Neural cell (in vitro differentiated cells): ENCODE measurements around the gene PCYT1B.

Experiments
- EP300 ChIP-seq: fragments of 450-650 bp; conservative IDR thresholded peaks from 2 replicates; pipeline ENCODE4 v1.6.1; 2014; ENCODE audit warnings: antibody characterized with exemption, mild to moderate bottlenecking, moderate library complexity; ENCODE audit not compliant: poor library complexity, severe bottlenecking
- EZH2 ChIP-seq: fragments of 200-600, 300-800 bp; shearing (Covaris generic), sonication (generic); IDR thresholded peaks from 2 replicates; pipeline ENCODE4 v1.6.1; 2014; ENCODE audit warnings: antibody characterized with exemption, low read length, borderline replicate concordance, mild to moderate bottlenecking; ENCODE audit not compliant: insufficient read depth, poor library complexity, severe bottlenecking

GRCh38 chrX:24610516-24610915 lies 36.6 kb downstream of the PCYT1B start:
- no peak for TF ChIP-seq EP300
- no peak for TF ChIP-seq EZH2
